Endothelial cell of umbilical vein (primary cell): ENCODE measurements around the gene TP53BP1. TPM values are rescaled to one million over a fixed set of nuclear protein-coding genes. Genes with fewer than 3 reads are reported as not detected.

ENCODE experiments used
- BruUV-seq: library from RNA; stranded (reverse); fragments of 400-500 nt; replicated peaks from 2 replicates; lab custom pipeline; 2021; lab: Mats Ljungman, UMichigan
- CTCF ChIA-PET: fragments of 300-600, 350-600 bp; sonication (Branson Sonifier 250); formaldehyde crosslinking; loops from one replicate; lab custom pipeline; 2021; ENCODE audit warnings: antibody characterized with exemption, inconsistent platforms; lab: Charles Lee
- POLR2A ChIA-PET: fragments of 300-600, 350-600 bp; sonication (Branson Sonifier 250); formaldehyde crosslinking; loops from one replicate; lab custom pipeline; 2021; ENCODE audit warnings: antibody characterized with exemption, inconsistent platforms; lab: Charles Lee
- DNase-seq: peaks from one replicate; pipeline ENCODE4 v3.0.0-alpha.2; 2011; ENCODE audit warnings: low read depth, low spot score
- FAIRE-seq: peaks from 2 replicates; lab custom pipeline; 2011; peaks lifted over from hg19 to GRCh38; lab: Jason Lieb, UNC
- H2AFZ ChIP-seq: 2 replicates; pipeline ENCODE4 v1.6.0; 2012; ENCODE audit warnings: low read depth, low read length, control low read depth, inconsistent platforms
- H3K27ac ChIP-seq: 2 replicates; pipeline ENCODE4 v1.5.1; 2011; ENCODE audit warnings: low read depth, mild to moderate bottlenecking, control low read depth, low read length, moderate library complexity; ENCODE audit not compliant: insufficient read depth
- H3K27me3 ChIP-seq, 2 experiments: 2 replicates each; pipeline versions ENCODE4 v1.6.0 to v1.6.1; 2011; ENCODE audit warnings: low read length in 2 of 2, mixed read lengths in 1 of 2; ENCODE audit not compliant: control insufficient read depth in 2 of 2, insufficient read depth in 2 of 2
- H3K36me3 ChIP-seq, 2 experiments: 2 replicates in 1 of 2; 3 replicates in 1 of 2; pipeline ENCODE4 v1.5.1; 2011; ENCODE audit warnings: low read length in 2 of 2, mild to moderate bottlenecking in 1 of 2, moderate library complexity in 1 of 2; ENCODE audit not compliant: control insufficient read depth in 2 of 2, insufficient read depth in 2 of 2; ENCODE audit errors: extremely low read depth in 1 of 2
- H3K4me1 ChIP-seq: 3 replicates; pipeline ENCODE4 v1.5.1; 2011; ENCODE audit warnings: mild to moderate bottlenecking, low read length; ENCODE audit not compliant: control insufficient read depth, insufficient read depth; ENCODE audit errors: extremely low read depth
- H3K4me2 ChIP-seq: 2 replicates; pipeline ENCODE4 v1.6.1; 2011; ENCODE audit warnings: low read length, control low read depth, mixed read lengths; ENCODE audit not compliant: insufficient read depth
- H3K4me3 ChIP-seq, 3 experiments: fragments of 200-600 bp in 1 of 3; sonication (generic), shearing (Covaris generic) in 1 of 3; replicated peaks in 1 of 3; 2 replicates each; pipeline ENCODE4 v1.5.1; 2011 to 2016; ENCODE audit warnings: control low read depth in 3 of 3, low read length in 3 of 3, mild to moderate bottlenecking in 2 of 3, inconsistent platforms in 1 of 3, low read depth in 1 of 3, moderate library complexity in 1 of 3; ENCODE audit not compliant: insufficient read depth in 1 of 3
- H3K79me2 ChIP-seq: 2 replicates; pipeline ENCODE4 v1.6.0; 2012; ENCODE audit warnings: low read length, inconsistent platforms; ENCODE audit not compliant: control insufficient read depth, insufficient read depth
- H3K9ac ChIP-seq: replicated peaks from 2 replicates; pipeline ENCODE3; 2011; ENCODE audit warnings: low read length, control low read depth; ENCODE audit not compliant: insufficient read depth; ENCODE audit errors: extremely low read depth
- H3K9me1 ChIP-seq: replicated peaks from 3 replicates; pipeline ENCODE4 v1.6.0; 2011; ENCODE audit warnings: mild to moderate bottlenecking, low read length; ENCODE audit not compliant: control insufficient read depth, insufficient read depth; ENCODE audit errors: extremely low read depth
- H3K9me3 ChIP-seq: replicated peaks from 2 replicates; pipeline ENCODE4 v1.5.1; 2012; ENCODE audit warnings: low read length, inconsistent platforms; ENCODE audit not compliant: control insufficient read depth, insufficient read depth
- H4K20me1 ChIP-seq: replicated peaks from 2 replicates; pipeline ENCODE3; 2011; ENCODE audit warnings: mild to moderate bottlenecking, low read length; ENCODE audit not compliant: control insufficient read depth, insufficient read depth; ENCODE audit errors: extremely low read depth
- EZH2 ChIP-seq: IDR thresholded peaks from 2 replicates; pipeline ENCODE4 v1.6.1; 2012; ENCODE audit warnings: borderline replicate concordance, low read depth, mild to moderate bottlenecking, moderate library complexity, low read length, inconsistent platforms; ENCODE audit not compliant: severe bottlenecking
- FOS ChIP-seq: IDR thresholded peaks from 2 replicates; pipeline ENCODE4 v1.6.1; 2011; ENCODE audit warnings: mild to moderate bottlenecking, low read length, moderate library complexity, borderline replicate concordance; ENCODE audit not compliant: insufficient read depth
- GATA2 ChIP-seq: IDR thresholded peaks from 2 replicates; pipeline ENCODE4 v1.7.0; 2011; ENCODE audit warnings: low read depth, mild to moderate bottlenecking, moderate library complexity, mixed read lengths, low read length; ENCODE audit not compliant: insufficient read length, insufficient read depth
- JUN ChIP-seq: IDR thresholded peaks from 2 replicates; pipeline ENCODE4 v1.6.1; 2011; ENCODE audit warnings: borderline replicate concordance, low read depth; ENCODE audit not compliant: insufficient read length, insufficient read depth
- MYC ChIP-seq: IDR thresholded peaks from one replicate; pipeline ENCODE4 v1.6.1; 2011; ENCODE audit warnings: mild to moderate bottlenecking, low read depth, low read length
- POLR2A ChIP-seq: IDR thresholded peaks from 2 replicates; pipeline ENCODE4 v1.6.1; 2012; ENCODE audit warnings: low read depth, mild to moderate bottlenecking, control low read depth, low read length
- POLR2AphosphoS5 ChIP-seq: IDR thresholded peaks from 2 replicates; pipeline ENCODE4 v1.6.1; 2012; ENCODE audit warnings: low read depth, mild to moderate bottlenecking, control low read depth, low read length, moderate library complexity; ENCODE audit not compliant: insufficient read depth
- dilution Hi-C: fragments of 300-500 bp; cut with MboI; formaldehyde crosslinking; loops from one replicate; pipeline ENCODE4 v1.15.0; 2019; ENCODE audit warnings: low sequenced_read_pairs; ENCODE audit not compliant: extremely low pct_ligation_motif_present
- intact Hi-C: fragments of 100-400 bp; cut with micrococcal nuclease; formaldehyde crosslinking; loops from one replicate; pipeline ENCODE4 v1.10.0; 2022
- polyA plus RNA-seq, 4 experiments: library from polyadenylated mRNA; depleted of rRNA in 3 of 4; stranded (reverse) in 3 of 4; unstranded in 1 of 4; fragments of >200 nt; gene quantifications; 2 replicates each; pipeline versions ENCODE4 v1.2.1 to v1.2.3, GENCODE V29; 2011 to 2012; ENCODE audit warnings: missing spikeins in 1 of 4
- total RNA-seq: library from RNA; stranded (reverse); gene quantifications from 2 replicates; pipeline ENCODE4 v1.2.3, GENCODE V29; 2021

The TP53BP1 gene
- total and polyA plus RNA-seq, 2 donors (not counting 3 experiments of a cell fraction or from before 2014, with no cell fraction given): 28.1 to 59.5 TPM

DNA sequence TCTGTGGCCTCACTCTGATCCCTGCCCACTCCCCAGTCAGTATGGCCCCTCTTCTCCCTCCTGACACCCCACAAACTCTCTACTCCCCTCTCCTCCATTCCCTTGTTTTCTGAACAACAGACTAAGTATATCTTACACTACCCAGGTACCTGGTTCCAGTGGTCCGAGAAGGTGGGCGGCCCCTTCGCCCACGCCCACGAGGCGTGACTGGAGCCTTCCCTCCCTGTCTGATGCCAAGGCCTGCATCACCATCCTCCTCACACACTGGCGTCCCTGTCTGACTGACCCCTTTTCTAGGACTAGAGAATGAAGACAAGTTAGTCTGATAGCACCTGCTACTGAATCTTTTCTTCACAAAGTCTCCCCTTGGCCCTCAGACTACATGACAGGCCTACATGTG, 72.1 kb downstream of the TP53BP1 start:
- Histone ChIP-seq H3K9ac (no peak overlapping the region), H3K79me2 (no peaks in the 10 kb centered on the region), H4K20me1 (no peaks in the 10 kb centered on the region), H3K4me3 (no peak overlapping the region), H3K4me2 (no peak overlapping the region), H3K9me1 (no peaks in the 10 kb centered on the region), H3K27ac (no peak overlapping the region), H3K9me3 (no peaks in the 10 kb centered on the region), H2AFZ (no peak overlapping the region), H3K36me3 (peaks cover 7 to 25% of the 10 kb centered on the region in 2 experiments), H3K4me1 (no peaks in the 10 kb centered on the region), H3K27me3 (no peaks in the 10 kb centered on the region)
- FAIRE-seq (no peak), DNase-seq (no peak)
- ChIA-PET CTCF (interaction anchor here (1.4 kb wide), 1 partner anchor 13 kb away, joined by 3 read pairs; no protein-coding TSS in a partner anchor), POLR2A (no interaction called here)
- dilution Hi-C loops: no loop called here
- BruUV-seq: no TSS peak
- intact Hi-C loops: no loop called here
- no peak for TF ChIP-seq POLR2AphosphoS5
- TF ChIP-seq EZH2: no peak

- no TSS peak for BruUV-seq
- Histone ChIP-seq H4K20me1 (no peaks in the 10 kb centered on the region), H3K9me3 (no peaks in the 10 kb centered on the region), H3K79me2 (no peaks in the 10 kb centered on the region), H3K27me3 (no peaks in the 10 kb centered on the region), H3K9me1 (no peaks in the 10 kb centered on the region), H3K4me3 (no peak overlapping the region), H3K36me3 (peaks cover 11 to 29% of the 10 kb centered on the region in 2 experiments), H2AFZ (no peak overlapping the region), H3K4me1 (no peaks in the 10 kb centered on the region), H3K9ac (no peak overlapping the region), H3K27ac (no peak overlapping the region), H3K4me2 (no peak overlapping the region)
- dilution Hi-C loops (no loop called here), intact Hi-C loops (no loop called here)
- FAIRE-seq (no peak), DNase-seq (no peak)
- POLR2A ChIA-PET: no interaction called here
- CTCF ChIA-PET: interaction anchor here (1.4 kb wide), 1 partner anchor 14 kb away, joined by 3 read pairs; no protein-coding TSS in a partner anchor
- no peak for TF ChIP-seq FOS
- no peak for TF ChIP-seq GATA2
- TF ChIP-seq JUN: no peak
- no peak for TF ChIP-seq MYC
- no peak for TF ChIP-seq EZH2
- TF ChIP-seq POLR2A: no peak
- no peak for TF ChIP-seq POLR2AphosphoS5
These were observed 72.5 kb downstream of the TP53BP1 start for GRCh38 chr15:43420435-43420834.
